Caco-2 (cell line): ENCODE data around the gene PKIG. TPM values are rescaled to one million over a fixed set of nuclear protein-coding genes. Genes with fewer than 3 reads are reported as not detected.

Source experiments
- BruUV-seq: library from RNA; stranded (reverse); fragments of 400-500 nt; replicated peaks from 2 replicates; lab custom pipeline; 2021; lab: Mats Ljungman, UMichigan
- CTCF ChIA-PET: fragments of 300-600 bp; sonication (Branson Sonifier 250); formaldehyde crosslinking; loops from one replicate; lab custom pipeline; 2022; ENCODE audit warnings: antibody characterized with exemption; lab: Charles Lee
- POLR2A ChIA-PET: fragments of 300-600 bp; sonication (Branson Sonifier 250); formaldehyde crosslinking; loops from one replicate; lab custom pipeline; 2022; ENCODE audit warnings: antibody characterized with exemption; lab: Charles Lee
- DNase-seq, 2 experiments: peaks; one replicate each; pipeline versions ENCODE4 v3.0.0 to v3.0.0-alpha.2; 2020 to 2022
- H3K27me3 ChIP-seq: replicated peaks from 2 replicates; pipeline ENCODE4 v1.6.0; 2011; ENCODE audit warnings: low read length; ENCODE audit not compliant: control insufficient read depth, insufficient read depth
- H3K36me3 ChIP-seq: 2 replicates; pipeline ENCODE4 v1.5.1; 2011; ENCODE audit warnings: low read length; ENCODE audit not compliant: control insufficient read depth, insufficient read depth
- H3K4me1 ChIP-seq: fragments of 250-450 bp; sonication (Bioruptor Pico); 2 replicates; pipeline ENCODE4 v1.5.1; 2020; ENCODE audit warnings: mild to moderate bottlenecking
- H3K4me3 ChIP-seq: 2 replicates; pipeline ENCODE4 v1.5.1; 2011; ENCODE audit warnings: low read depth, mild to moderate bottlenecking, control low read depth, low read length
- H3K9me3 ChIP-seq: fragments of 250-450 bp; sonication (Bioruptor Pico); 2 replicates; pipeline ENCODE4 v1.5.1; 2020; ENCODE audit warnings: mild to moderate bottlenecking, moderate library complexity
- H3K27ac Mint-ChIP-seq: one replicate; pipeline ENCODE4 v1.8.0; 2022; ENCODE audit warnings: mixed read lengths; ENCODE audit not compliant: unreplicated experiment
- H3K27me3 Mint-ChIP-seq: one replicate; pipeline ENCODE4 v1.8.0; 2022; ENCODE audit warnings: mixed read lengths; ENCODE audit not compliant: insufficient read depth, unreplicated experiment
- H3K36me3 Mint-ChIP-seq: one replicate; pipeline ENCODE4 v1.8.0; 2022; ENCODE audit warnings: mild to moderate bottlenecking, mixed read lengths; ENCODE audit not compliant: insufficient read depth, unreplicated experiment
- H3K4me1 Mint-ChIP-seq: one replicate; pipeline ENCODE4 v1.8.0; 2022; ENCODE audit warnings: low read depth, mixed read lengths; ENCODE audit not compliant: unreplicated experiment
- H3K4me3 Mint-ChIP-seq: one replicate; pipeline ENCODE4 v1.8.0; 2022; ENCODE audit warnings: mild to moderate bottlenecking, moderate library complexity, mixed read lengths; ENCODE audit not compliant: unreplicated experiment
- H3K9me3 Mint-ChIP-seq: one replicate; pipeline ENCODE4 v1.8.0; 2022; ENCODE audit warnings: mixed read lengths; ENCODE audit not compliant: unreplicated experiment
- CTCF ChIP-seq, 2 experiments: fragments of 200-600 bp in 1 of 2; IDR thresholded peaks; 1 replicate in 1 of 2; 2 replicates in 1 of 2; pipeline versions ENCODE4 v1.5.1 to v1.8.0; 2011 to 2022; ENCODE audit warnings: antibody characterized with exemption in 1 of 2, control low read depth in 1 of 2, inconsistent platforms in 1 of 2, low read depth in 1 of 2, low read length in 1 of 2, mild to moderate bottlenecking in 1 of 2, moderate library complexity in 1 of 2; ENCODE audit not compliant: insufficient read depth in 1 of 2, severe bottlenecking in 1 of 2, unreplicated experiment in 1 of 2
- intact Hi-C: fragments of 100-400 bp; cut with micrococcal nuclease; formaldehyde crosslinking; loops from one replicate; pipeline ENCODE4 v1.10.0; 2022; ENCODE audit not compliant: unreplicated experiment
- total RNA-seq: library from RNA; stranded (reverse); gene quantifications from 2 replicates; pipeline ENCODE4 v1.2.3, GENCODE V29; 2022

The PKIG gene
- total RNA-seq, 1 experiment from 2014 or later: 25.9 TPM

DNA sequence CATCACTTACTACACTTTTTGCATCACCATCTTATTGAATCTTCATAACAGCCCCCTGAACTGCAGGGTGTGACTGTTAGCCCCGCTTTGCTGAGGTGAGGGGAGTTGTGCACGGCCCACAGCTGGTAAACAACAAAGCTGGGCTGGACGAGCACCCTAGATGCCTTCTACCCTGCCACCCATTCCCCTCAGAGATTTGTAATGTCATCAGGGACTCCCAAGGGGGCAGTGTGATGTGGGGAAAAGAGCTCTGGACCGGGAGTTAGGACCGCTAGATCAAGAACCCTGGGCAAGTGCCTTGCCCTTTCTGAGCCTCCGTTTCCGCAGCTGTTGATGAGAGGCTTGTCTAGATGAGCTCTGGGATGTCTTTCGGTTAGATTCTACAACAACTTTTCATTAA is 20.9 kb downstream of the PKIG start:
- peak in 1 of 2 experiments; percentile 40 for DNase-seq

GRCh38 chr20:44606725-44607441 is 24.5 kb downstream of the PKIG start:
- intact Hi-C loops: no loop called here
- DNase-seq: no peak
- no TSS peak for BruUV-seq
- Histone ChIP-seq H3K4me3 (no peak overlapping the region), H3K36me3 (no peaks in the 10 kb centered on the region), H3K27me3 (no peaks in the 10 kb centered on the region), H3K4me1 (peaks cover 12% of the 10 kb centered on the region), H3K9me3 (peaks cover 4% of the 10 kb centered on the region; the same call in 1 of the 2 replicates)
- TF ChIP-seq CTCF (IDR thresholded peaks at IDR 0.05; ENCODE audit: insufficient read depth in 1 of 2, low read depth in 1 of 2, low read length in 1 of 2, severe bottlenecking in 1 of 2, unreplicated experiment in 1 of 2): no peak
- Mint-ChIP-seq H3K27ac (no peak overlapping the region), H3K27me3 (no peaks in the 10 kb centered on the region), H3K4me3 (no peak overlapping the region), H3K9me3 (no peaks in the 10 kb centered on the region), H3K4me1 (peaks cover 9% of the 10 kb centered on the region), H3K36me3 (no peaks in the 10 kb centered on the region)
- CTCF ChIA-PET: no interaction called here
- POLR2A ChIA-PET: no interaction called here

More for the DNA sequence above, 20.9 kb downstream of the PKIG start:
- BruUV-seq: no TSS peak
- peak; percentile 25 to 43 for TF ChIP-seq CTCF (IDR thresholded peaks at IDR 0.05; ENCODE audit: insufficient read depth in 1 of 2, low read depth in 1 of 2, low read length in 1 of 2, severe bottlenecking in 1 of 2, unreplicated experiment in 1 of 2)
- Histone ChIP-seq H3K36me3 (no peaks in the 10 kb centered on the region), H3K4me3 (no peak overlapping the region), H3K4me1 (no peaks in the 10 kb centered on the region; the same call in 1 of the 2 replicates), H3K9me3 (peaks cover 4% of the 10 kb centered on the region; the same call in 1 of the 2 replicates), H3K27me3 (no peaks in the 10 kb centered on the region)
- CTCF ChIA-PET: interaction anchor here (0.6 to 0.9 kb wide), 4 partner anchors 10 to 219 kb away, joined by 3 to 5 read pairs (median 3); no protein-coding TSS in a partner anchor
- no peaks in the 10 kb centered on the region for H3K27me3 Mint-ChIP-seq
- intact Hi-C loops: no loop called here
- POLR2A ChIA-PET: interaction anchor here (0.6 kb wide), 1 partner anchor 128 kb away, joined by 4 read pairs; the partner anchor contains the start of gene TTPAL
- no peaks in the 10 kb centered on the region for H3K9me3 Mint-ChIP-seq
- no peak overlapping the region for H3K4me3 Mint-ChIP-seq
- no peaks in the 10 kb centered on the region for H3K36me3 Mint-ChIP-seq
- H3K27ac Mint-ChIP-seq: no peak overlapping the region
- H3K4me1 Mint-ChIP-seq: no peaks in the 10 kb centered on the region

GRCh38 chr20:44609006-44609515 is 26.7 kb downstream of the PKIG start:
- POLR2A ChIA-PET: interaction anchor here (1.7 kb wide), 1 partner anchor 134 kb away, joined by 7 read pairs; the partner anchor contains the start of gene TTPAL
- no TSS peak for BruUV-seq
- Mint-ChIP-seq H3K9me3 (no peaks in the 10 kb centered on the region), H3K4me1 (peaks cover 9% of the 10 kb centered on the region), H3K36me3 (no peaks in the 10 kb centered on the region), H3K27me3 (no peaks in the 10 kb centered on the region), H3K27ac (peak overlapping the region; percentile 91), H3K4me3 (peak overlapping the region; percentile 71)
- DNase-seq: no peak
- Histone ChIP-seq H3K9me3 (peaks cover 4% of the 10 kb centered on the region; the same call in 1 of the 2 replicates), H3K27me3 (no peaks in the 10 kb centered on the region), H3K36me3 (no peaks in the 10 kb centered on the region), H3K4me1 (peaks cover 12% of the 10 kb centered on the region), H3K4me3 (no peak overlapping the region)
- CTCF ChIA-PET: interaction anchor here (0.8 to 3.0 kb wide), 15 partner anchors 11 to 392 kb away, joined by 3 to 27 read pairs (median 6); partner anchors contain the start of genes FITM2, SERINC3 and TTPAL
- TF ChIP-seq CTCF (IDR thresholded peaks at IDR 0.05; ENCODE audit: insufficient read depth in 1 of 2, low read depth in 1 of 2, low read length in 1 of 2, severe bottlenecking in 1 of 2, unreplicated experiment in 1 of 2): no peak
- intact Hi-C loops: no loop called here
